ENCODE measurements around the gene KDF1.
A peak's percentile ranks its signal among the peaks of the same experiment; 100 is the strongest.
"Not testable (repeated sequence)": the region's sequence is repeated elsewhere in the genome, so short reads cannot be mapped to it uniquely, and the experiment has no call there.

Gene KDF1

GRCh38 chr1:26994020-26994786 is 33.9 kb upstream of the KDF1 start:
- DNase-seq, result peak; percentile 22

- DNase-seq, result peak; percentile 76
Observed at GRCh38 chr1:26993237-26994019, 33.2 kb upstream of the KDF1 start, which contains the start of gene TRNP1. TSS of gene TRNP1 (plus strand) at chr1:26993692. CDS start at chr1:26993787, 95 bp downstream.

- DNase-seq, result no peak
Observed at GRCh38 chr1:26991310-26992116, 31.2 kb upstream of the KDF1 start.

DNA sequence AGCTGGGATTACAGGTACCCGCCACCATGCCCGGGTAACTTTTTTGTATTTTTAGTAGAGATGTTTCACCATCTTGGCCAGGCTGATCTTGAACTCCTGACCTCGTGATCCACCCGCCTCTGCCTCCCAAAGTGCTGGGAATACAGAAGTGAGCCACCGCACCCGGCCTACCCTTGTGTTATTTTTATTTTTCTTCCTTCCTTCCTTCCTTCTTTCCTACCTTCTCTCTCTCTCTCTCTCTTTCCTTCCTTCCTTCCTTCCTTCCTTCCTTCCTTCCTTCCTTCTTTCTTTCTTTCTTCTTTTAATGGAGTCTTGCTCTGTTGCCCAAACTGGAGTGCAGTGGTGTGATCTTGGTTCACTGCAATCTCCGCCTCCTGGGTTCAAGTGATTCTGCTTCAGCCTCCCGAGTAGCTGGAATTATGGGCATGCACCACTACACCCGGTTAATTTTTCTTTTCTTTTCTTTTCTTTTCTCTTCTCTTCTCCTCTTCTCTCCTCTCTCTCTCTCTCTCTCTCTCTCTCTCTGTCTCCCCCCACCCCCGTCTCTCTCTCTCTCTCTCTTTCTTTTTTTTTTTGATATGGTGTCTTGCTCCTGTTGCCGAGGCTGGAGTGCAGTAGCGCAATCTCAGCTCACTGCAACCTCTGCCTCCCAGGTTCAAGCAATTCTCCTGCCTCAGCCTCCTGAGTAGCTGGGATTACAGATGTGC is 29.3 kb upstream of the KDF1 start:
- DNase-seq, result not testable (repeated sequence)

DNA sequence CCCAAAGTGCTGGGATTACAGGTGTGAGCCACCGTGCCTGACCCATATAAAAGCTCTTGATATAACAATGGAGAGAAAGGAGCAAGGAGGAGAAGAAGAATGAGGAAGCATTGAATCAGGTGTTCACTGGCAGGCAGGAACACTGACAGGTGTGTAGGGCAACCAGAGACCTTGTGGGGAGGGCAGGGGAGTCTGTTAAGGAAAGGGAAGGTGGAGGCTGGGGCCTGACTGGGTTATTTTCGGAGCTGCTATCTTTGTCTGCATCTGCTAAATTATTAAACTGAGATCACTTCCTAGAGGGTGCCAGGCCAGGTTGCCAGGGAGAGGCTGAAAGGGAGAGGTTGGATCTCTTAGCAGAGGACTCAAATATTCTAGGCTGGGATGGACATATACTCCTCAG is 26.4 kb upstream of the KDF1 start:
- DNase-seq, result no peak

GRCh38 chr1:26984291-26984690 is 24.0 kb upstream of the KDF1 start:
- DNase-seq, result no peak

- no peak for DNase-seq
Observed at GRCh38 chr1:26983863-26984262, 23.6 kb upstream of the KDF1 start.

GRCh38 chr1:26981146-26981846 is 21.0 kb upstream of the KDF1 start:
- DNase-seq, result no peak

GRCh38 chr1:26978901-26979300 is 18.6 kb upstream of the KDF1 start:
- no peak for DNase-seq

GRCh38 chr1:26976621-26977510 is 16.6 kb upstream of the KDF1 start:
- DNase-seq, result no peak

GRCh38 chr1:26972821-26973220 is 12.6 kb upstream of the KDF1 start:
- DNase-seq, result no peak

GRCh38 chr1:26972390-26972789 is 12.1 kb upstream of the KDF1 start:
- DNase-seq, result no peak

DNA sequence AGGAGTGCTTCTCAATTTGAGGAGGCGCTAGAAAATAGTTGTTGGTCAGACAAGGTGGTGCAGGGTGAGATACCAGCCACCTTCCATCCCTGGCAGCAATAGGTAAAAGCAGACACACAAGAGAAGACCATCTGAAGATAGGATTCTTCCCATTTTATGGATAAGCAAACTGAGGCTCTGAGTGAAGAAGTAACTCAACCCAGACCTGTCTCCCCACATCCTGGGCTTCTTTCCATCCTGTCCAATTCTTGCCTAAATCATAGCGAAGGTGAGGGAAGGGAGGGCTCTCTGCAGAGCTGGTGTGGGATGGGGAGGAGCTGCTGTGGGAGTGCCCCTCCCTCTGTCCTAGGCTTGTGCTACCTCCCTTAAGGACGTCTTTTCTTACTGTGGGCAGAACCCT is 11.3 kb upstream of the KDF1 start:
- no peak for DNase-seq

DNA sequence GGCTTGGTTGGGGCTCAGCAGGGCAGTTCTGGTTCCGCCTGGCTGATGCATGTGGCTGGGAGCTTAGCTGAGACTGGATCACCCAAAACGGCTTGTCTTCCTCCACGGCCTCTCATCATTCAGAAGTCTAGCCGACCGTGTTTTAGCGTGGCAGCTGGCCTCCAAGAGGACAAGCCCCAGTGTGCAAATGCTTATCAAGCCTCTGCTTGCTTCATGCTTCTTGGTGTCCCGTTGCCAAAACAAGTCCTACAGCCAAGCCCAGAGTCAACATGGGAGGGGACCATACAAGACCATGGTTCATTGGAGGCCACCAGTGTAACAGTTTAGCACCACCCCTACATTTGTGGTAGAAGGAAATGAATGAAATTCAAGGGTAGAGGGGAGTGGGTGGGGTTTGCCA is 10.5 kb upstream of the KDF1 start:
- no peak for DNase-seq

- DNase-seq, result no peak
Observed at GRCh38 chr1:26965628-26966027, 5.4 kb upstream of the KDF1 start.

GRCh38 chr1:26965213-26965612 is 4.9 kb upstream of the KDF1 start:
- DNase-seq, result no peak

GRCh38 chr1:26961826-26962225 is 1.6 kb upstream of the KDF1 start:
- no peak for DNase-seq

- no peak for DNase-seq
Observed at GRCh38 chr1:26960625-26960966, 328 bp upstream of the KDF1 start.

DNA sequence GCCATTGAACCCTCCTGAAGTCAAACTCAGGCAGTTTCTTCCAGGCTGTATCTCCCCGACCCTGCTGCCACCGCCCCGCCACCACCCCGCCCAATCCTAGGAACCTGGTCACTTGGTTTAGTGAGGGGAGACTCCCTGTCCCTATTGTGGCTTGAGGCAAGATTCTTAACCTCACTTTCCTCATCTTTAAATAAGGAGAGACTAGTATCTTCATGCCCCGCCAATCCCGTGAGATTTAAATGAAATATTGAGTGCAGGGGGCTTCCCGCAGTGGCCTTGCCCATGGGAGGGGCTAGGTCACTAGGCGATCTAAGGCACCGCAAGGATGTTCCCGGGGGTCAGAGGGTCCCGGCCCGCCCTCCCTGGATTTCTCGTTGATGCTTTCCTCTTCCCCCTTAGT is 998 bp downstream of the KDF1 start:
- no peak for DNase-seq

DNA sequence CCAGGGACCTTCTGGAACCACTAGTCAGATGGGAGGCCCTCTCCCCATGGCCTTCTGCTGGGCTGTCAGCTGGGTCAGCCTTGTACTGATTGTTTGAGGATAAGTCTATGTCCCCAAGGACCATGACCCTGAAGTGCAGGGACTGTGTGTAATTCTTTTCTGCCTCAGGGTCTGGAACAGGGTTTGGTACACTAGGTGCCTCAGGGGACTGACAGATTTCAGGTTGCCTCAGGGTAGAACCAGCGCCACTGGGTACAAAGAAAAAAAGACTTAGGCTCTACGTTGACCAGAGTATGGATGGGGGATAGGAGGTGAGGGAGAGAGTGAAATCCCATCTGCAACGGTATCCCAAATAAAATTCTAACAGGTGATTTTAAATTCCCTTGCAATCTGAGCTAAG is 3.0 kb downstream of the KDF1 start:
- no peak for DNase-seq

- DNase-seq, result no peak
Observed at GRCh38 chr1:26956321-26956720, 3.9 kb downstream of the KDF1 start.
